PC-3 (cell line): ENCODE measurements around the gene ZAP70. TPM values are rescaled to one million over a fixed set of nuclear protein-coding genes. Genes with fewer than 3 reads are reported as not detected.

Experiments used
- ATAC-seq: fragments of 200-7000 bp; cut with Tn5 transposase; 2 replicates; pipeline ENCODE4 v1.9.1; 2020; ENCODE audit warnings: mild to moderate bottlenecking, moderate library complexity
- BruUV-seq: library from RNA; stranded (reverse); fragments of 400-500 nt; replicated peaks from 2 replicates; lab custom pipeline; 2021; lab: Mats Ljungman, UMichigan
- CTCF ChIA-PET: fragments of 300-600 bp; sonication (Branson Sonifier 250); formaldehyde crosslinking; loops from one replicate; lab custom pipeline; 2022; ENCODE audit warnings: antibody characterized with exemption; lab: Charles Lee
- POLR2A ChIA-PET: fragments of 300-600 bp; sonication (Branson Sonifier 250); formaldehyde crosslinking; loops from one replicate; lab custom pipeline; 2022; ENCODE audit warnings: antibody characterized with exemption; ENCODE audit not compliant: unreplicated experiment; lab: Charles Lee
- DNase-seq: peaks from one replicate; pipeline ENCODE4 v3.0.0-alpha.2; 2015
- H2AFZ ChIP-seq: fragments of 300-600 bp; sonication (generic); 2 replicates; pipeline ENCODE4 v1.6.0; 2016; ENCODE audit warnings: antibody characterized with exemption, low read length
- H3F3A ChIP-seq: fragments of 300-600 bp; sonication (generic); one replicate; pipeline ENCODE4 v1.6.0; 2017; ENCODE audit warnings: antibody characterized with exemption, low read length, control low read depth, mild to moderate bottlenecking; ENCODE audit not compliant: unreplicated experiment
- H3K27ac ChIP-seq: fragments of 300-600 bp; sonication (generic); 2 replicates; pipeline ENCODE4 v1.5.1; 2016; ENCODE audit warnings: mild to moderate bottlenecking, low read length
- H3K27me3 ChIP-seq: fragments of 300-600 bp; sonication (generic); 2 replicates; pipeline ENCODE4 v1.6.1; 2016; ENCODE audit warnings: low read length, mixed read lengths
- H3K36me3 ChIP-seq: fragments of 300-600 bp; sonication (generic); 2 replicates; pipeline ENCODE4 v1.6.1; 2016; ENCODE audit warnings: low read depth, mixed run types, low read length, mixed read lengths
- H3K4me1 ChIP-seq: fragments of 300-600 bp; sonication (generic); 2 replicates; pipeline ENCODE4 v1.5.1; 2016; ENCODE audit warnings: low read length; ENCODE audit not compliant: insufficient read depth
- H3K4me2 ChIP-seq: fragments of 300-600 bp; sonication (generic); 2 replicates; pipeline ENCODE4 v1.6.0; 2016; ENCODE audit warnings: low read length
- H3K4me3 ChIP-seq: fragments of 300-600 bp; sonication (generic); 2 replicates; pipeline ENCODE4 v1.5.1; 2016; ENCODE audit warnings: mild to moderate bottlenecking, low read length, mixed read lengths
- H3K79me2 ChIP-seq: fragments of 300-600 bp; sonication (generic); 2 replicates; pipeline ENCODE4 v1.6.1; 2017; ENCODE audit warnings: low read length, mixed read lengths
- H3K9ac ChIP-seq: fragments of 300-600 bp; sonication (generic); 2 replicates; pipeline ENCODE4 v1.6.0; 2016; ENCODE audit warnings: mild to moderate bottlenecking, low read length
- H3K9me2 ChIP-seq: fragments of 300-600 bp; sonication (generic); replicated peaks from 2 replicates; pipeline ENCODE4 v1.6.1; 2016; ENCODE audit warnings: mixed run types, low read length, mixed read lengths
- H3K9me3 ChIP-seq: fragments of 300-600 bp; sonication (generic); 2 replicates; pipeline ENCODE4 v1.6.1; 2016; ENCODE audit warnings: low read length, mixed read lengths
- H4K20me1 ChIP-seq: fragments of 300-600 bp; sonication (generic); 2 replicates; pipeline ENCODE4 v1.6.1; 2016; ENCODE audit warnings: low read length, mixed read lengths
- EZH2 ChIP-seq: fragments of 300-600 bp; sonication (generic); IDR thresholded peaks from one replicate; pipeline ENCODE4 v1.6.1; 2017; ENCODE audit warnings: antibody characterized with exemption, mild to moderate bottlenecking, low read length; ENCODE audit not compliant: unreplicated experiment
- EZH2phosphoT487 ChIP-seq: fragments of 300-600 bp; sonication (generic); IDR thresholded peaks from 2 replicates; pipeline ENCODE4 v1.6.1; 2018; ENCODE audit warnings: mild to moderate bottlenecking, antibody characterized with exemption, low read length, borderline replicate concordance
- intact Hi-C: fragments of 100-400 bp; cut with micrococcal nuclease; formaldehyde crosslinking; loops from 2 replicates; pipeline ENCODE4 v1.9.0; 2023
- total RNA-seq: library from RNA; depleted of rRNA; stranded (reverse); fragments of >200 nt; gene quantifications from 2 replicates; pipeline ENCODE4 v1.2.3, GENCODE V29; 2014
- TF ChIP-seq, protein P1 (sequence below): fragments of 300-600 bp; sonication (generic); conservative IDR thresholded peaks from 2 replicates; pipeline ENCODE4 v1.5.1; 2017; ENCODE audit warnings: antibody characterized with exemption, low read depth, mild to moderate bottlenecking, low read length

Gene ZAP70
- total RNA-seq, 1 experiment from 2014 or later, result not detected

DNA sequence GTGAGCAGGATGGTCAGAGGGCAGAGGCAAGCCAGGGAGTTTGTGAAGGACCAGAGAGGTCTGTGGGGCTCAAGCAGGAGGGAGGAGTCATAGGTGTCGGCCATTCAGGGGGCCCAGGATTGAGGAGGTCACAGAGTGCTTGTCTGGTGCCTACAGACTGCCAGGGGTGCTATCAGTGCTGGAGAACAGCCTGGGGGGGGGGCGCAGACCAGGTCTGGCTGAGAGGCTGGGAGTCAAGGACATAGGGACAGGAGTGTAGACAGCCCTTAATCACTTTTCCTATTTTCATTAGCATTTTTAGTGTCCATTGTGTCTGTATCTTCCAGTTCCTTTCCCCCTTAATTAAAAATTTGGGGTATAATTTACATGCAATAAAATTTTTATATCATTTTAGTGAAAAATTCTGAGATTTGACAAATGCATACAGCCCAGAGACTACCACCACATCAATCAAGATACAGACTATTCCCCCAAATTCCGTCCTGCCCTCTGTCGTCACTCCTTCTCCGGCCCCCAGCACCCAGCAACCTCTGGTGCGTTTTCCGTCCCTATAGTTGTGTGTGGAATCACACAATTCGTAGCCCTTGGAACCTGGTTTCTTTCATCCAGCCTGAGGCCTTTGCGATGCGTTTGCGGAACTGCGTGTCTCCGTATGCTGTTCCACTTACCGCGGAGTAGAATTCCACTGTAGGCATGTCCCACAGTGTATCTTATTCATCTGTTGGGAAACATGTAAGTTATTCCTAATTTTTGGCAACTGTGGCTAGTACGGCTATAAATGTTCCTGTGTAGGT, 6.2 kb downstream of the ZAP70 start:
- ChIA-PET CTCF (no interaction called here), POLR2A (no interaction called here)
- Histone ChIP-seq H3K27ac (no peak overlapping the region), H2AFZ (no peak overlapping the region), H3K27me3 (no peaks in the 10 kb centered on the region), H3K4me1 (no peaks in the 10 kb centered on the region), H3K9me2 (no peaks in the 10 kb centered on the region), H3K36me3 (no peaks in the 10 kb centered on the region), H3K79me2 (no peaks in the 10 kb centered on the region), H3K4me3 (no peak overlapping the region), H4K20me1 (no peaks in the 10 kb centered on the region), H3K4me2 (no peak overlapping the region), H3K9ac (no peak overlapping the region), H3K9me3 (no peaks in the 10 kb centered on the region), H3F3A (no peaks in the 10 kb centered on the region)
- TF ChIP-seq EZH2phosphoT487 (no peak), EZH2 (no peak)
- TF ChIP-seq, protein P1, sequence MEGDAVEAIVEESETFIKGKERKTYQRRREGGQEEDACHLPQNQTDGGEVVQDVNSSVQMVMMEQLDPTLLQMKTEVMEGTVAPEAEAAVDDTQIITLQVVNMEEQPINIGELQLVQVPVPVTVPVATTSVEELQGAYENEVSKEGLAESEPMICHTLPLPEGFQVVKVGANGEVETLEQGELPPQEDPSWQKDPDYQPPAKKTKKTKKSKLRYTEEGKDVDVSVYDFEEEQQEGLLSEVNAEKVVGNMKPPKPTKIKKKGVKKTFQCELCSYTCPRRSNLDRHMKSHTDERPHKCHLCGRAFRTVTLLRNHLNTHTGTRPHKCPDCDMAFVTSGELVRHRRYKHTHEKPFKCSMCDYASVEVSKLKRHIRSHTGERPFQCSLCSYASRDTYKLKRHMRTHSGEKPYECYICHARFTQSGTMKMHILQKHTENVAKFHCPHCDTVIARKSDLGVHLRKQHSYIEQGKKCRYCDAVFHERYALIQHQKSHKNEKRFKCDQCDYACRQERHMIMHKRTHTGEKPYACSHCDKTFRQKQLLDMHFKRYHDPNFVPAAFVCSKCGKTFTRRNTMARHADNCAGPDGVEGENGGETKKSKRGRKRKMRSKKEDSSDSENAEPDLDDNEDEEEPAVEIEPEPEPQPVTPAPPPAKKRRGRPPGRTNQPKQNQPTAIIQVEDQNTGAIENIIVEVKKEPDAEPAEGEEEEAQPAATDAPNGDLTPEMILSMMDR, result no peak
- BruUV-seq, result no TSS peak
- ATAC-seq, result no peak
- intact Hi-C loops, result no loop called here
- DNase-seq, result no peak

DNA sequence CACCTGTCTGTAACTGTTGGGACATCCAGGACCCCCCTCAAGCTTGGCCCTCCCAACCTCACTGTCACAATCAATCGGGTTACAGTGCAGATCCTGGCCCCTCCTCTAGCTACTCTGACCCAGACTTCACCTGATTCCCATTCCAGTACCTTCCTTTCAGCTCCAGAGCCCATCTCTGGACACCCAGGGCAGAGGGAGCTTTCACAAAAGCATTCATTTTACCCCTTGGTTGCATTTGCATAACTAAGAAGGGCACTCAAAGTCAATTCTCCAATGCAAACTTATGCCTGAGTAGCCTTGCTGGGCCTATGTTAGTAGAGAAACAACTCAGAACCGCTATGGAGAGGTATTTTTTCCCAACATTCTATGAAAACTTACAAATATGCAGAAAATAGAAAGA, 7.4 kb downstream of the ZAP70 start:
- Histone ChIP-seq H3K9ac (no peak overlapping the region), H3K27me3 (no peaks in the 10 kb centered on the region), H3K9me2 (no peaks in the 10 kb centered on the region), H3F3A (no peaks in the 10 kb centered on the region), H3K27ac (no peak overlapping the region), H3K4me3 (no peak overlapping the region), H3K79me2 (no peaks in the 10 kb centered on the region), H3K4me1 (no peaks in the 10 kb centered on the region), H3K36me3 (no peaks in the 10 kb centered on the region), H4K20me1 (no peaks in the 10 kb centered on the region), H3K9me3 (no peaks in the 10 kb centered on the region), H3K4me2 (no peak overlapping the region), H2AFZ (no peak overlapping the region)
- intact Hi-C loops, result no loop called here
- CTCF ChIA-PET, result interaction anchor here (0.6 kb wide), 1 partner anchor 16 kb away, joined by 5 read pairs; no protein-coding TSS in a partner anchor
- no TSS peak for BruUV-seq
- TF ChIP-seq, protein P1, result no peak
- TF ChIP-seq EZH2phosphoT487, result no peak
- no peak for TF ChIP-seq EZH2
- DNase-seq (no peak), ATAC-seq (no peak)
- POLR2A ChIA-PET, result no interaction called here

DNA sequence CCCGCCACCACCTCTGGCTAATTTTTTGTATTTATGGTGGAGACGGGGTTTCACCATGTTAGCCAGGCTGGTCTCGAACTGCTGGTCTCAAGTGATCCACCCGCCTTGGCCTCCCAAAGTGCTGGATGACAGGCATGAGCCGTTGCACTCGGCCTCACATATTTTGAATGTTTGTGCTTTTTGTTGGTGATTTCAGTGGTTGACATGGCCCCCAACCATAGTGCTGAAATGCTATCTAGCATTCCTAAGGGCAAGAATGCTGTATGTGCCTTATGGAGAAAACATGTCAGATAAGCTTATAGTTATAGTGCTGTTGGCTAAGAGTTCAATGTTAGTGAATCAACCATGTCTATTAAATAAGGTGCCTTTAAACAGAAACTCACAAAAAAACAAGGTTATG, 8.9 kb downstream of the ZAP70 start:
- H3F3A ChIP-seq, result no peaks in the 10 kb centered on the region
- no peaks in the 10 kb centered on the region for H3K9me3 ChIP-seq
- intact Hi-C loops, result no loop called here
- DNase-seq (no peak), ATAC-seq (no peak)
- ChIA-PET POLR2A (no interaction called here), CTCF (no interaction called here)
- no peaks in the 10 kb centered on the region for H3K27me3 ChIP-seq
- no peak overlapping the region for H3K4me3 ChIP-seq
- H3K9me2 ChIP-seq, result no peaks in the 10 kb centered on the region
- no peak overlapping the region for H2AFZ ChIP-seq
- BruUV-seq, result no TSS peak
- no peak overlapping the region for H3K9ac ChIP-seq
- no peaks in the 10 kb centered on the region for H3K4me1 ChIP-seq
- no peaks in the 10 kb centered on the region for H3K79me2 ChIP-seq
- no peak overlapping the region for H3K4me2 ChIP-seq
- no peaks in the 10 kb centered on the region for H3K36me3 ChIP-seq
- TF ChIP-seq, protein P1, result no peak
- no peak for TF ChIP-seq EZH2phosphoT487
- TF ChIP-seq EZH2, result no peak
- H3K27ac ChIP-seq, result no peak overlapping the region
- no peaks in the 10 kb centered on the region for H4K20me1 ChIP-seq
